HG03064 (cell line): ENCODE results near the gene TBL1X.
"Not testable (repeated sequence)": the region's sequence is repeated elsewhere in the genome, so short reads cannot be mapped to it uniquely, and the experiment has no call there.

ENCODE experiments used
- ATAC-seq: cut with Tn5 transposase; IDR thresholded peaks from one replicate; pipeline ENCODE4 v1.9.1; 2021; ENCODE audit warnings: low read depth; ENCODE audit not compliant: unreplicated experiment

Gene TBL1X

DNA sequence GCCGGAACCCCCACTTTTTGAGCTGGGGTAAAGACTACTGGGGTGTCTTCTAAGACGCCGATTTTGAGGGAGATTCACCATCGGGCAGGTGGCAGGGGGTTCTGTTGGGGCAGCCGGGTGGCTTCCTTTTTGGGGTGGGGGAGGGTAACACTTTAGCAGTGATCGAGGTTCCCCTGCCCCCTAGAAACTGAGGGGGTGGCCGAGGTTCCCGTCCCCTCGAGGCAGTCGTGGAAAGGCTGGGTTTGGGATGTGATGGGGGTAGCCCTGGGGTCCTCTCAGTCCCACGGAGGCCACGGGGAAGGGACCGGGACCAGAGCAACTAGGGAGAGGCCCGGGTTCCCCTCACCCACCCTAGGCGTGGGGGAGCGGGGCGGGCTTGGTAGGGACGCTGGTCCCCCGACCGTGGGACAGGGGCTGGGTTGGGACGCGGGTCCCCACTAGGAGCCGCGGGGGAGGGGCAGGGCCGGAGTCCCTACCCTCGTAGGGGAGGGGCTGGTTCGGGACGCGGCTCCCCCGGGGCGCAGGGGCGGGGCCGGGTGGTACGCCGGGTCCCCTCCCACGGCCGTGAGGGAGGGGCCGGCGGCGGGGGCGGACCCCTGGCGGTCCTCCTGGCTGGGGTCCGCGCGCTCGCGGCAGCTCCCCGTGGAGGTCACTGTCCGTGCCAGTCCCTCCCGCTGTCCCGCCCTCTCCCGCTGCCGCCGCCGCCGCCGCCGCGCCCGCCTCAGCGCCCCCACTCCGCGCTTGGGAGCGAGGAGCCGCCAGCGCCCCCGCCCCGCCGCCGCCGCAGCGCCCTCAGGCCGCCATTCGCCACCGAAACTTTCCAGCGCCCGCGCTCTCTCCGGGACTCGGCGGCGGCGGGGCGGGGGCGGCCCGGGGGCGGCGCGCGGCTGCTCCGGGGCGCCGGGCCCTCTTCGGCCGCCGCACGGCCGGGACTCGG lies at the start of gene TBL1X:
TBL1X (plus strand) TSS at position 624 of the 937 bp plus-strand sequence. CDS start 188,529 bp downstream, outside the sequence.
- peak; percentile 51 for ATAC-seq

DNA sequence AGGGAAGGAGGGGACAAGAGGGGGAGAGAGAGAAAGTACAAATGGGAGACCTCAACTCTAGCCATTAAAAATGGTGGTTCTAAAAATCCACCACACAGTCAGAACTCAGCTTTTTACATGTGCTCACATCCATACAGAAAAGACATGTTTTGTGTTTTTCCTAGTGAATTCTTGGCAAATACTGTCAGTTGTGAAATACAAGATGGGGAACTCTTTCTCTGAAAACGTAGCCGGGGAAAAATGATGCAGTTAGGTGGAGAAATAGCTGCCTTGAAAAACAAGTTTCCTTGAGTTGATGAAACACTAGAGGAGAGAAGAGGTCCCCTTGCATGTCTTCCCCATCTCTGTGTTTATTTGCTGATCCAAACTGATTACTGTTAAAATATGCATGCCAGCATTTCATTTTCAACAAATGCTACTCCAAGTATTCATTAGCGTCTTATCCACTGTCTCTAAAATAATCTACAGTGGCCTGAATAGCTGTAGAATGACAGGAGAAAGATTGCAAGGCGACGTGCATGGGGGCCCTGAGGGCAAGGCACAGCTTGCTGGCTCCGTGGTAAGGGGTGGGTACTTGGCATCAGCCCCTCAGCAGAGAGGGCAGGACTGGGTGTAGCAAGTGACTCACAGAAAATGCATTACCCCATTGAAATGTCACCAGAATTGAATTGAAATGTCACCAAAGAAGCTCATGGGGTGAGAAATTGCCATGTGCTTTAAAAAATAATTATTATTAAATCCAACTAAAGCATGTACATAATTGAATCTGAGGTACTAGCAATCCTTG lies 48.1 kb upstream of the TBL1X start:
- no peak for ATAC-seq

DNA sequence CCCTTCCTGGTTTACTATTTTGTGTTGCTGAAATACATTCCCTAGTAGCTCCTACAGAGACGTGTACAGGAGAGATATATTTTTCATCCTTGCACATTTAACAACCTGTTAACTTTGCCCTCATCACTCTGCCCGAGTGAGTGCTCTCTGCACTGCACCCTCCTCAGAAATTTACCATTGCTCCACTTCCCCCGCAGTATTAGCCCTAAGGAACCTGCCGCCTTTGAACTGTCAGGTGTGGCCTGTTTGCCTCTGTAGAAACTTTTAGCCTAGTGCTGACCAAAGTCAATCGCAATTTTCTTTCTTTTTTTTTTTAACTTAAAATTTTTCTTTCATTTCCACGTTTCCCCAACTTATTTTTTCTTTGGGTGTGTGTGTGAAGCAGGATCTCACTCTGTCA lies 46.6 kb upstream of the TBL1X start:
- no peak for ATAC-seq

DNA sequence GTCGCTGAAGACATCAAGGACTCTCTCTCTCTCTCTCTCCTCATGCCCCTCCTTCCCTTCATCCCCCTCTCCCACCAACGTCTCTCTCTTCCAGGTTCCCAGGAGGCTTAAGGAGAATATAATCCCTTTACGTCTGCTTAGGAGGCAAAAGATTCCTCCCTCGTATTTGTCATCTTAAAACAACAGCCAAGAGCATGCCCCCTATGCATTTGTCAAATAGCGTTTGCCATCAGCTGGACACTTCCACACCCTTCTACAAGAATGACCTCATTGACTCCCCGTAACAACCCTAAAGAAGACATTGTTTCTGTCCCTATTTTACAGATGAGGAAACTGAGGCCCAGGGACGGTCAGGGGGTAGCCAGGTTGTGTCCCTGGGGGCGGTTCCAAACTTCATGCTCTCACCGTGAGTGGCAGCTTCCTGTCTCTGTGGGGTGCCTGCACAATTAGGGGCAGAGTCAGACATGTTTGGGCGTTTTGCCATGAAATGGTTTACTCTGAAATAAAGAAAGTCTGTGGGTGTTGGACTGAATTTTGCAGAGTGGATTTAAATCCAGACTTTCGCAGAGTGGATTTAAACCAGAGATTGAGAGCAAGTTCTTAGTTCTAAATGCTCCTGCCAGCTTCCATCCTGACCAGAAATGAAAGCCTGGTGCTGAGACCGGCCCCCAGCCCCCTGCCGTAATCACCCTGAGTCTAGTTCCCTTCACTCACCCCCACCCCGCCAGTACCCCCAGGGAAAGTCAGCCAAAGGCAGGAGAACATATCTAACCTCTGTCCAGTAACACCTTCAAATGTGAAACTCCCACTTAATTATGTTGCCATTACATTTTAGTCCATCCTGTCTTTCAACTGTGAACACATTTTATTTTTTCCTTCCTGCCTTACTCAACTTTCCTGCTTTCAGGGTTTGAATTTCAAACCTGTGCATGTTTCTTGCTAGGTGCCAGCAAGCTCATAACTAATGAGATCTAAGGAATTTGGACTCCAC lies 44.3 kb upstream of the TBL1X start:
- ATAC-seq, result no peak

DNA sequence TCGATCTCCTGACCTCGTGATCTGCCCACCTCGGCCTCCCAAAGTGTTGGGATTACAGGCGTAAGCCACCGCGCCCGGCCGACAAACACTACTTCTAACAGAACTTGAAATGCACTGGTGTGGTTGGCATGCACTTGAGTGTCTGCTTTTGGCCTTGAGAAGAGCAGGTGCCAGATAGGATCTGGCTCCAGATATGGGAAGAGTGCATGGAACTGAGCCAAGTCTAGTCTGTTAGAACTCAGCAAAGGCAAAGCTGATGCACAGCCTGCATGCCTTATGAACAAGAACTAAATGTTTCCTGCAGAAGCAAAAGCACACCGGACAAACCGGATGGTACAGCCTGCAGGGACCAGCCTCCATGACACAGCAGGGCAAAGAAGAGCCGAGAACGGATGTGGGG lies 35.1 kb upstream of the TBL1X start:
- ATAC-seq, result no peak

DNA sequence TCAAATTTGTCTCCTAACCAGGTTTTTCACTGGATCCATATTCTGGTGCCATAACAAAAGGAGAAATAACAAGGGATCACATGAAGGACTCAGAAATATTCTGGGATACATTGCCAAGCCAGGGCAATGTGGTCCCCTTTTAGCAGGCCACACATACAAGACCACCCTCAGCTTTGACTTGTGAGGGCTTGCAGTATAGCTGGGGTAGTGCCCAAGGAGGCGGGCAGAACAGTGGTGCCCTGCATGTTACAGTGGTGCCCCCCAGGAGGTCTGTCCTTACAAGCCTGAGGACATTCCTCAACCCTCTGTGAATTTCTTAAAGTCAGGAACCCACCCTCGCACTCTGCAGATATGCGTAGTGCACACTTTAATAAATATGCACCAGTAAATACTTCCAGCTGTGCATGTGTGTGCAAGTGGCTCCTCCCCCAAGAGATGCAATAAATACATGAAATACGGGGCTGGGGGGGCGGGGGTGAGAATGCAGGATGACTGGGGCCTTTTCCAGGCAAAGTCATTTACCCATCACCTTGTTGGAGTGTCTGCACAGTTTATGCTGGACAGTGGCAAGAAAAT lies 34.4 kb upstream of the TBL1X start:
- ATAC-seq, result no peak

DNA sequence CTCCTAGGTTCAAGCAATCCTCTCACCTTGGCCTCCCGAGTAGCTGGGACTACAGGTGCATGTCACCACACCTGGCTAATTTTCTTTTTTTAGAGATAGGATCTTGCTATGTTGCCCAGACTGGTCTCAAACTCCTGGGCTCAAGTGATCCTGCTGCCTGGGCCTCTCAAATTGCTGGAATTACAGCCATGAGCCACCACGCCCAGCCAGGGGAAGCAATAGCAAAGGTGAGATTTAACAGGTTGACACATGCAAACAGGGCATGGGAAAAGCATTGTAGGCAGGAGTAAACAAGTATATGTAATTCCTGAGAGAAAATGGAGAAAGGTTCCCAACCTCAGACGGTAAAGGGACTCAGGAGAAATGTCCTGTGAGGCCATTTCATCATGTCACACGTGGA lies 33.6 kb upstream of the TBL1X start:
- ATAC-seq, result no peak

DNA sequence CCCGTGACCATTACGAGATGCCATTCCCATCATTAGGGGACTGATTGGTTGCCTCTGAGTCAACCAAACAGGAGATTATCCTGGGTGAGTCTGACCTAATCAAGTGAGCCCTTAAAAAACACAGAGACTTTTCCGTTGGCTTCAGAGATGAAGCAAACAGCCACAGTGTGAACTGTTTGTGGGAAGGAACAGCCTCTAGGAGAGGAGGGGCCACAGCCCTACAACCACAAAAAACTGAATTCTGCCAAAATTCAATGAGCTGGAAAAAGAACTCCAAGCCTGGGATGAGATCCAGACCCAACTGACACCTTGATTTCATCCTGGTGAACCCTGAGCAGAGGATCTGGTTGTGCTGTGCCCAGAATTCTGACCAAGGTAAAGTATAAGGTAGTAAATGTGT lies 31.3 kb upstream of the TBL1X start:
- no peak for ATAC-seq

DNA sequence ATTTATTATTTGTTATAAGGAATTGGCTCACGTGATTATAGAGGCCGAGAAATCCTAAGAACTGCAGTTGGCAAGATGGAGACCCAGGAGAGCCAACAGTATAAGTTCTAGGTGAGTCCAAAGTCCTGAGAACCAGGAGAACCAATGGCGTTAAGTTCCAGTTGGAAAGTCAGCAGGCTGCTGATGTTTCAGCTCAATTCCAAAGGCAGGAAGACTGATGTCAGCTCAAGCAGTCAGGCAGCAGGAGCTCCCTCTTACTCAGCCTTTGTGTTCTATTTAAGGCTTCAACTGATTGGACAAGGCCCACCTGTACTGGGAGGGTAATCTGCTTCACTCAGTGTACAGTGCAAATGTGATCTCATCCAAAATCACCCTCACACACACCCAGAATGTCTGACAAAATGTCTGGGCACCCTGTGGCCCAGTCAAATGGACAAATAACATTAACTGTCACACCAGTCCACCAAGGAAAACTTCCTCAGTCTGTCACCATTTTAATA lies 30.8 kb upstream of the TBL1X start:
- no peak for ATAC-seq

DNA sequence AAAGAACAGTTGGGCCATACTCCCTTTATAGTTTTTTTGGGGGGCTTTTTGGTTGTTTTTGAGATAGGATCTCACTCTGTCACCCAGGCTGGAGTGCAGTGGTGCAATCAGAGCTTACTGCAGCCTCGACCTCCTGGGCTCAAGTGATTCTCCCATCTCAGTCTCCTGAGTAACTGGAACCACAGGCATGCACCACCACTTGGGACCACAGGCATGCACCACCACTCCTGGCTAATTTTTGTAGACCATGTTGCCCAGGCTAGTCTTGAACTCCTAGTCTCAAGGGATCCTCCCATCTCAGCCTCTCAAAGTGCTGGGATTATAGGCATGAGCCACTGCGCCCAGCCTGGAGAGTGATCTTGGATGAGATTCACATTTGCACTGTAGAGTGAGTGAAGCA lies 29.8 kb upstream of the TBL1X start:
- ATAC-seq, result not testable (repeated sequence)

DNA sequence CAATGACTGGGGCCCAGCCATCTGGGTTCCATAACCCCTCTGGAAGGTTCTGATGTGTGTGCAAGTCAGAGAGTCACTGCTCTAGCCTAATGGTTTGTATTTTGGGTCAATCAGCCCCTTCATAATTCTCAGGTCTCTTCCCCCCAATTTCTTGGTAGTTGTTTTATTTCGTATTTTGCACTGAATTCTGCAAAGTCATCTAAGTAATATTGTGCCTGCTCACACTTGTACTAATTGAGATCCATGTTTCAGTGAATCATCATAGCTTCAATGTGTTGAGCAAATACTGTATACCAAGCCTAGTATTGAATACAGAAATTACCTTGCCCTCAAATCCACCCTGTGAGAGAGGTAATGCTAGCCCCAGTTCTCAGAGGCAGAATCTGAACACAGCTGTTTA lies 28.0 kb upstream of the TBL1X start:
- ATAC-seq, result no peak

DNA sequence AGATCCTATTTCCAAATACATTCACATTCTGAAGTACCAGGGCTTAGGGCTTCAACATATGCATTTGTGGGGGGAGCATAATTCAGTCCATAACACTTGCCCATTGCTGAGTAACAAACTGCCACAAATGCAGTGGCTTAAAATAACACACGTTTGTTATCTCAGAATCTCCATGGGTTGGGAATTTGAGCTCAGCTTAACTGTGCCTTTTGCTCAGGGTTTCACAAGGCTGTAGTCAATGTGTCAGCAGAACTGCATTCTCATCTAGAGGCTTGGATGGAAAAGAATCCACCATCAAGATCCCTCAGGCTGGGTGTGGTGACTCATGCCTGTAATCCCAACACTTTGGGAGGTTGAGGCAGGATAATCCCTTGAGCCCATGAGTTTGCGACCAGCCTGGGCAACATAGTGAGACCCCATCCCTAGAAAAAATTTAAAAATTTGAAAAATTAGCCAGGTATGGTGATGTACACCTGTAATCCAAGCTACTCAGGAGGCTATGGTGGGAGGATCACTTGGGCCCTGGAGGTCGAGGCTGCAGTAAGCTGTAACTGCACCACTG lies 25.8 kb upstream of the TBL1X start:
- ATAC-seq, result no peak

DNA sequence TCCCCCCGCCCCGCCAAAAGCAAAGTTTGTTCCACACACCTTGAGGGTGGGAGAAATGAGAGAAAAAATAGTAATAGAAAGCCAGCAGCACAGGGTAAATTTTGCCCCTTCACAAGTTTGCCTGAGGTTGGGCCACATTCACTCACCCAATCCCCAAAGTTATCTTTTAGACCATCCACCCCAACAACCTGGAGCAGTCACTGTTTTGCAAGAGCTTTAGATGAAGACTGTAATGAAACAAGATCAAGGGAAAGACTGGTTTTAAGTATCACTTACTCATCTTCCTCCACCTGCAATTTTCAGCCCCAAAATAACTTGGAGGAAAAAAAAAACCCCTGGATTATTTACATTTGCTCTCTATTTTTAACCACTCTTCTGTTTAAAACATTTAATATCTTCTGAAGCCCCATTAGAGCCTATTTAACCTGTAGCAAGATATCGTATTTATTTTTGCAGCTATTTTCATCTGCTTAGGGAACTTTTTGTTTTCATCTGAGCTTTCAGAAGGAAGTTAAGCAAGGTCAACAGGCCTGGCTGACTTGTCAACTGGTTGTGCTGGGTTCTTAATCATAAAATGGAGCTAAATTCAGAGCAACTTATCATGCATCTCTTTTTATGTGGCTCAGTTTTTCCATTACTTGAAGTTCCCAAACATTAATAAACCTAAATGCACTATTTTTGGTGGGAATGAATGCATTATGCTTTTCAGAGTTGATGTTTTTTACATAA lies 24.6 kb upstream of the TBL1X start:
- no peak for ATAC-seq

DNA sequence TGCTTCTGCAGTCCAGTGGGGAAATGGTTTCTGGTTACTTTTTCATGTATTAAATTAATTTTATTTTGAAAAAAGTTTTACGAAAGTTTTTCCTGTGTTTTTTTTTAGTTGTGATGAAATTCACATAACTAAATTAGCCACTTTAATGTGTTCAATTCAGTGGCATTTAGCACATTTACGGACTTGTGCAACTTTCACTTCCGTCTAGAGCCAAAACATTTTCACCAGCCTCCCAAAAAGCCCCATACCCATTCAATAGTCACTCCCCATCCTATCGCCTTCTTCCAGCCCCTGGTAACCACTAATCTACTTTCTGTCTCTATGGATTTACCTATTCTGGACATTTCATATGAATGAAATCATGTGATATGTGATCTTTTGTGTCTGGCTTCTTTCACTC lies 22.8 kb upstream of the TBL1X start:
- no peak for ATAC-seq

DNA sequence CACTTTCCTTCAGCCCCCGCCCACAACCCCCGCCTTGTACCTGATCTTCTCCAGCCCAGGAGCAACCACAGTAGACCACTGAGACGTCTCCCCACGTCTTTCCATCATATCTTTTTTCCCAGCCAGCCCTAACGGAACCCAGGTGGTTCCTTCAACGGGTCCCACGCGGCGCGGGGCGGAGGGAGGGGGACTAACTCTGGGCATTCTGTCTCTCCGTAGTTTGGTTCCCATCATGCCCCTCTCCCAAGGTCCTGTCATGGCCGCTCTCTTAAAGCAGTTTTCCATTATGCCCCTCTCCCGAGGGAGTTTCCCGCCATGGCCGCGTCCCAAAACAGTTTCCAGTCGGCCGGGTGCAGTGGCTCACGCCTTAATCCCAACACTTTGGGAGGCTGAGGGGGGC lies 21.5 kb upstream of the TBL1X start:
- no peak for ATAC-seq

DNA sequence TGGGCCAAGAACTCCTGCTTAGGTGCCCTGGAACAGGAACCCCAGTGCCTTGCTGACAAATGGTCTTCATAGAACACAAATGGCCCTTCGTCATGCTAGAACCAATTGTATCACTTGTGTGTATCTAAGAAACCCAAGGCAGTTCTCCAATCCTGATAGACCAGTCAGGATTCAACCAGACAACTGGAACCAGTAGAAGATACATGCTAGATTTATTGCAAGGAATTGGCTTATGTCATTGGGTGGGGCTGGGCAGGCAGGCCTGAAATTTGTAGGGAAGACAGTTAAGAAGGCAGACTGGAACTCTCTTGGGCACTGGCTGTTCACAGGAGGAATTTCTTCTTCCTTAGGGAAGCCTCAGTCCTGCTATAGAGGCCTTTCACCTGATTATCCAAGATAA lies 17.0 kb upstream of the TBL1X start:
- no peak for ATAC-seq

DNA sequence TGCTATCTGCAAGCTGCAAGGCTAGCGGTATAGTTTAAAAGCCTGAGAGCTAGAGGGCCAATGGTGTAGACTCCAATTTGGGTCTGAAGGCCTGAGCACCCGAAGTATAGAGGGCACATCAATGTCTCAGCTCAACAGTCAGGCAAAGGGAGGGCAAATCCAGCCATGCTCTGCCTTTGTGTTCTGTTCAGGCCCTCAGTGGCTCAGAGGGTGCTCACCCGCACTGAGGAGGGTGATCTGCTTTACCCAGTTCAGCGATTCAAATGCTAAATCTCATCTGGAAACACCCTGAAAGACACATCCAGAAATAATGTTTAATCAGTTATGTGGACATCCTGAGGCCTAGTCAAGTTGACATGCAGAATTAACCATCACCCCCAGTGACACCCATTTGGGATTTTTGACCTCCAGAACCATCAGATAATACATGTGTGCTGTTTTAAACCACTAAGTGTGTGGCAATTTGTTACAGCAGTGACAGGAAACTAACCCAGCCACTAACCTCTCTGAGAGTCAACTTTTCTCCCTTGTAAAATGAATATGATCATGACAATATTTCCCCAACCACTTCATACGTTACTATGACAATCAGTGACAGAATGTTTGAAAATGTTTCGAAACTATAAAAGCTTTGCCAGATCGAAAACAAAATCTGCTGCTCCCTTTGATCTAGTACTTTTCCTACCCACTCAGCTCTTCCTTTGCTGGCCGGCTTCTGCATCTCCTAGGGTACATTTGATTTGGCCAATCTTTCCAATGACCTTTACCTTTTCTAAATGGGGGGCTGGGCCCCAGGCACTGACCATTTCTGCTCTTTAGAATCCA lies 8.4 kb upstream of the TBL1X start:
- ATAC-seq, result no peak

DNA sequence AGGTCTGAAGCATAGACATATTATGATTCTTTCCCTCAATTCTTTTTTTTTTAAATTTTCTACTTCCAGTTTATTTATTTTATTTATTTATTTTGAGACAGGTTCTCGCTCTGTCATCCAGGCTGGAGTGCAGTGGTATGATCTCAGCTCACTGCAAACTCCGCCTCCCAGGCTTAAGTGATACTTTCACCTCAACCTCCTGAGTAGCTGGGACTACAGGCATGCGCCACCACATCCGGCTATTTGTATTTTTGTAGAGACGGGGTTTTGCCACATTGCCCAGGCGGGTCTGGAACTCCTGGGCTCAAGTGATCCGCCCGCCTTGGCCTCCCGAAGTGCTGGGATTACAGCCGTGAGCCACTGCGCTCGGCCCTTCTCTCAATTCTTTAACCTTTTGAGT lies 6.8 kb upstream of the TBL1X start:
- not testable (repeated sequence) for ATAC-seq
